Measurements from ENCODE around the gene LHFPL6.

LHFPL6 gene

DNA sequence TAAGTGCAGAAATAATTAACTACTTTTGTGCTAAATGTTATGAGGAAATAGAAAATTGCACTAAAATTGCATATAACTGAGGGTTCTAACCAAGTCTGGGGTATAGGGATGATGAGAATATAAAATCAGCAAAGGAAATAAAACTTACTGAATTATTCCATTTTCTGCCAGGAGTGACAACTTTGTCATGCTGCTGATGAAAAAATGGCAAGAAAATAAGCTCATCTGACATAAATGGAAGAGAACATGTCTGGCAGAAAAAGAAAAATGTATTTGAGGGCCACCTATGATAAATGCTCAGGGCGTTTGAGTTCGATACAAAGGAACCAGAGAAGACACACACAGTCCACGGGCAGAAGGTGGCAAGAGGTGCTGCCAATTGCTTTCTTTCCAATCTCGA, 78.2 kb downstream of the LHFPL6 start:
- H3K4me3 Mint-ChIP-seq = no peak overlapping the region
- no peaks in the 10 kb centered on the region for H3K36me3 Mint-ChIP-seq (ENCODE audit: low read depth)
- H3K4me1 Mint-ChIP-seq (ENCODE audit: low read depth) = no peaks in the 10 kb centered on the region
- H3K9me3 Mint-ChIP-seq = no peaks in the 10 kb centered on the region
- peaks cover 5% of the 10 kb centered on the region for H3K27me3 Mint-ChIP-seq
- no peak overlapping the region for H3K27ac Mint-ChIP-seq

DNA sequence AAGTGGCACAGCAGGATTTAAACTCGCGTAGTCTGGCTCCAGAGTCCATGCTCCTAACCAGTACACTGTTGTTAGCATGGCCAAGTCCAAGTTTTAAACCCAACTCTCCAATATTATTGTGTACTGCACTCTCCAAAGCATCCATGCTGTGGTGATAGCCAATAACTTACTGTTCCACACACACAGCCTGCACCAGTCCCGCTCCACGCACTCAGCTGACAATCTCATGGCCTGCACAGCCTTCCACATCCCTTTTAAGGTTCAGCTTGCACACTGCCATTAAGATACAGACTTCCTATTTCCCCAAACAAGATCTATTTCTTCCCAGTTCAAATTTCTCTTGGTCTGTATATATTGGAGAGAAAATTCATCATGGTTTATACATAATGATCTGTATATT, 80.7 kb downstream of the LHFPL6 start:
- Mint-ChIP-seq H3K9me3 (no peaks in the 10 kb centered on the region), H3K27me3 (peaks cover 5% of the 10 kb centered on the region), H3K4me1 (ENCODE audit: low read depth) (no peaks in the 10 kb centered on the region), H3K4me3 (no peak overlapping the region), H3K27ac (no peak overlapping the region), H3K36me3 (ENCODE audit: low read depth) (no peaks in the 10 kb centered on the region)

DNA sequence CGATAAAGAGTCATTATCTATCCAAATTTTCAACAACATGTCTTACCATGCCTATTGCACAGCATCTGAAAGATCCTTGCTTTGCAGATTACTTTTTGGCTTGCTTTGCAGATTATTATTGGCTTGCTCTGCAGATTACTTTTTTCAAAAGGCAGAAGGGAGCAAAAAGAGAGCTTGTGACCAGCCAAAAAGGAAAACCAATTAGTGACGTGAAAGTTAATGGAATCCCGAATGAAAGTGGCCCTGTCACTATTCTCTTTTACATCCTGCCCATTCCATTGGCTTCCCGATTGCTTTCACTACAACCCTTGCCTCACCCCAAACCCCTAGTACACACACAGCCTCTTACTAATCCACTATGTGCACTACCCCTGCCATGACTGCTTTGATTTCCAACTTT, 81.3 kb downstream of the LHFPL6 start:
- H3K27ac Mint-ChIP-seq = no peak overlapping the region
- no peaks in the 10 kb centered on the region for H3K4me1 Mint-ChIP-seq (ENCODE audit: low read depth)
- no peaks in the 10 kb centered on the region for H3K36me3 Mint-ChIP-seq (ENCODE audit: low read depth)
- H3K9me3 Mint-ChIP-seq = no peaks in the 10 kb centered on the region
- peaks cover 5% of the 10 kb centered on the region for H3K27me3 Mint-ChIP-seq
- H3K4me3 Mint-ChIP-seq = no peak overlapping the region

DNA sequence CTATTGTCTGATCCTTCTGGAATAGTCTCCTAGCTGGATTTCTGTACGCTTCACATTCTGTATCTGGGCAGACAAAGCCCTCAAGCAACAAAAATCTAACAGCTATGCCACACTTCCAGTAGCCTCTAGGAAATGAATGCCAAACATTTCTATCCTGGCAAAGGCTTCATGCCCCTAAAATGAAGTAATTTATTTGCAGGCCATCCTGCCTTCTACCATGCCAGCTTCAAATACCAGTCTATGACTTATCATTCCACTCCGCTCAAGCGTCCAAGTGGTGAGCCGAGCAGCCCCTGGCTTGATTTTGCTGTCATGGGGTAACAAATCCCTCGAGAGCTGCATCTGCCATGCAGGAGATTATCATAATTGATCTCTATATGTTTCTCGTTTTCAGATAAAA, 86.9 kb downstream of the LHFPL6 start:
- Mint-ChIP-seq H3K4me3 (no peak overlapping the region), H3K27me3 (peaks cover 10% of the 10 kb centered on the region), H3K9me3 (no peaks in the 10 kb centered on the region), H3K4me1 (ENCODE audit: low read depth) (no peaks in the 10 kb centered on the region), H3K27ac (no peak overlapping the region), H3K36me3 (ENCODE audit: low read depth) (no peaks in the 10 kb centered on the region)

DNA sequence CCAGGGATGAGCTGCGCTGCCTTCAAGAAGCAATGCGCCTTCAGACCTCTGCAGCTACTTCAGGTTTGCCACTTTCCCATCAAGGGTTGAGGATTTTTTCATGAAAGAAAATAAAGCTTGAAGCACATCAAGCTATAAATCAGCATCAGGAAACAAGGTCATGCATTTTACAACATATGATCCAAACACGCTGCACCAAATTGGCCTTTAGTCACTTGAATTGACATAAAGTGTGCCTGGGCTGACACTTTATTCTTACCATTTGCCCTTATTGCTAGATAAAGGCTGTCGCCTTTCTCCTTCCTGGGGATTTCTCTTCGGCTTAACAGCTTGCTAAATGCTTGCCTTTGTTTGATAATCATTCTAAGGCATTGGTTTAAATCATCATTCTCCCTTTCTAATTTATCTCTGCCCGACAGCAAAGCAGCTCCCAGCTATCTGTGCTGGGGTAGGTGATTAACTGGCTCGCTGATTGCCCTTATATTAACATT, 87.7 kb downstream of the LHFPL6 start:
- no peaks in the 10 kb centered on the region for H3K36me3 Mint-ChIP-seq (ENCODE audit: low read depth)
- no peaks in the 10 kb centered on the region for H3K4me1 Mint-ChIP-seq (ENCODE audit: low read depth)
- H3K27ac Mint-ChIP-seq = no peak overlapping the region
- H3K9me3 Mint-ChIP-seq = no peaks in the 10 kb centered on the region
- H3K4me3 Mint-ChIP-seq = no peak overlapping the region
- H3K27me3 Mint-ChIP-seq = peaks cover 10% of the 10 kb centered on the region

DNA sequence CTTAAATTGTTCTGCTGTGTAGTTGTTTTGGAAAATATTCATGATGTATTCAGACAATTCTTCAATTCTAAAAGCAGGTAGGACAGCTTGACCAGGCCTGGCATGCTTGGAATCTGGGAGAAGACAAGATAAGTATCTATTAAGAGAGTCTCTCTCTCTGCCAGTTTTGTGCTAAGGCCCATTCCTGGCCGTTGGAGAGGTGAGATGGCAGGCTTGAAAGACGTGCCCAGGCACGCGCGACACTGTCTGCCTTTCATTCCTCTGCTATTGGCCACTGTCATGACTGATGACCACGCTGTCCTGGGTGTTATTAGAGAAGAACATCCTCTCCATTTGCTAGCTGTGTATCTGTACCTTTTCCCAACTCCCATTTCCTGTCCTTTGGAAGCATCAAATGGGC, 90.3 kb downstream of the LHFPL6 start:
- H3K27me3 Mint-ChIP-seq = peaks cover 13% of the 10 kb centered on the region
- H3K36me3 Mint-ChIP-seq (ENCODE audit: low read depth) = no peaks in the 10 kb centered on the region
- no peaks in the 10 kb centered on the region for H3K9me3 Mint-ChIP-seq
- H3K4me3 Mint-ChIP-seq = no peak overlapping the region
- H3K4me1 Mint-ChIP-seq (ENCODE audit: low read depth) = no peaks in the 10 kb centered on the region
- no peak overlapping the region for H3K27ac Mint-ChIP-seq

DNA sequence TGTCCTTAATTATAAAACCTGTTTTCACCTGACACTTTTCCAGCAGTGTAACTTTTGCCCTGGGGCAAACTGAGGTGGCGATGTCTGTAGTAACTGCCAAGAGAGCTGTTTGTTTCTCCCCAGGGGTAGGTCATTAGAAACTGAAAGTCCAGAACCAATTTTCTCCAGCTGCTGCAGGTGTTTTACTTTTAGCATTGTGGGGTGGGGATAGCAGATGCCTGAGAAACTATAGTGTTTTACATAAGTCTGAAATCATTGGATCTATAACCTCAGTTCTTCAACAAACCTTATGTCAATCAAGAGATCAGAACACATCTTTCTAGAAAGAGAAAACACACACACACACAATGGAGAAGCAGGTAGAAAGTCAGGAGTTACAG, 92.7 kb downstream of the LHFPL6 start:
- H3K36me3 Mint-ChIP-seq (ENCODE audit: low read depth) = no peaks in the 10 kb centered on the region
- H3K4me1 Mint-ChIP-seq (ENCODE audit: low read depth) = no peaks in the 10 kb centered on the region
- no peak overlapping the region for H3K27ac Mint-ChIP-seq
- no peak overlapping the region for H3K4me3 Mint-ChIP-seq
- peaks cover 7% of the 10 kb centered on the region for H3K27me3 Mint-ChIP-seq
- no peaks in the 10 kb centered on the region for H3K9me3 Mint-ChIP-seq

DNA sequence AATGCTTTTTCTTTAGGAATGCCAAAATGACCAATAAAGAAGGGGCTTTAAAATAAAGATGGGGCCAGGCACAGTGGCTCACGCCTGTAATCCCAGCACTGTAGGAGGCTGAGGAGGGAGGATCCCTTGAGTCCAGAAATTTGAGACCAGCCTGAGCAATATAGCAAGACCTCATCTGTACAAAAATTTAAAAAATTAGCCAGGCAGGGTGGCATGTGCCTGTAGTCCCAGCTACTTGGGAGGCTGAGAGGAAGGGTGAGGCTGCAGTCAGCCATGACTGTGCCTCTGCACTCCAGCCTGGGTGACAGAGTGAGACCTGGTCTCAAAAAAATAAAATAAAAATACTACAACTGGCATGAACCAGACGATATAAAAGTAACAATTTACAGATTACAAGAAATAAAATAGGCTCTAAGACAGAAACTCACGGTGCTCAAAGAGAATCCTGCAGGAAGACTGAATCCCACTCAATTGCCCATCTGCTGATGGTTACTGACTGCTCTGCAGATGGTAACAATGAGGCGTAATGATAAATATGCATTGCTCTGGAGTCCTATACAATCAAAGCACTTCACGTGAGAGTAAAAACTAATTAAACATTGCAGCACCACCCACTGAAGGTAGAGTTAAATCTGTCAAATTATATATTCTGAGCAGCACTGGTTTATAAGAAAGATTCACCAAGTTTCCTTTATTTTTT, 93.2 kb downstream of the LHFPL6 start:
- Mint-ChIP-seq H3K27ac (no peak overlapping the region), H3K9me3 (no peaks in the 10 kb centered on the region), H3K4me1 (ENCODE audit: low read depth) (no peaks in the 10 kb centered on the region), H3K36me3 (ENCODE audit: low read depth) (no peaks in the 10 kb centered on the region), H3K4me3 (no peak overlapping the region), H3K27me3 (peaks cover 7% of the 10 kb centered on the region)

DNA sequence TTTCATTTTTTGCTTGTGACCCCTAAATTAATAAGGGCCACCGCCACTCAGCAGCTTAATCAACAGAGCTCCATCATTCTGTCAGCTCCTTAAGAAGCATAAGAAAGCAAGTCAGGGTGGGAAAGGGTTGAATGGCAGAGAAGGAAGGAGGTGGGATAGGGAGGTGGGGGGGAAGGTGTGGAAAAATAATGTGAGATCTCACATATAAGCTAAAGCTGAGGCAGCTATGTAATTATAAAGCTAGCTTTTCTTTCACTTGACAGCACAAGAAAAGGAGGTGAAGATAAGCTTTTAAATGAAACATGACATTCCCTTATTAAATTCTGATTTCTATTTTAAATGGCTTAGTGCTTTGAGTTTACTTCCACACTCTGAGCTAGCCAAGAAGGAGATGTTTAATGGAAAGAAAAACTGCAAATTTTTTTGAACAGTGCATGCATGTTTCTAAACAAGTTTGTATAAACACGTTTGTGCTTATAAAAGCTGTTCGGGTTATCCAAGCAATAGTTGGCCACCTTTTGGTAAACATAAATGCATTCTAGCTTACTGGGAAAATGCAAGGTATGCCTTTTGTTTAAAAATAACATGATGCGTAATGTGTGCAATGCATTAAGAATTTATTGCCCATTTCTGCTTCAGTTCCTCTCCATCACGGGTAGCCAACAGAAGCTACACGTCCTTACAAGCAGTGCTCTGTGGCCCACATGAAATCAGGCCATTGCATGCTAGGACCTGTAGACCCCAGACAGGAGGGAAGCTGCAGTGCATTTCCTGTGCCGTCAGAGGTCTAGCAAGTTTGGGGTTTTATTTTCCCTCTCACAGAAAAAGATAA, 96.2 kb downstream of the LHFPL6 start:
- peaks cover 3% of the 10 kb centered on the region for H3K27me3 Mint-ChIP-seq
- H3K4me3 Mint-ChIP-seq = no peak overlapping the region
- H3K4me1 Mint-ChIP-seq (ENCODE audit: low read depth) = no peaks in the 10 kb centered on the region
- H3K27ac Mint-ChIP-seq = no peak overlapping the region
- H3K36me3 Mint-ChIP-seq (ENCODE audit: low read depth) = no peaks in the 10 kb centered on the region
- no peaks in the 10 kb centered on the region for H3K9me3 Mint-ChIP-seq

DNA sequence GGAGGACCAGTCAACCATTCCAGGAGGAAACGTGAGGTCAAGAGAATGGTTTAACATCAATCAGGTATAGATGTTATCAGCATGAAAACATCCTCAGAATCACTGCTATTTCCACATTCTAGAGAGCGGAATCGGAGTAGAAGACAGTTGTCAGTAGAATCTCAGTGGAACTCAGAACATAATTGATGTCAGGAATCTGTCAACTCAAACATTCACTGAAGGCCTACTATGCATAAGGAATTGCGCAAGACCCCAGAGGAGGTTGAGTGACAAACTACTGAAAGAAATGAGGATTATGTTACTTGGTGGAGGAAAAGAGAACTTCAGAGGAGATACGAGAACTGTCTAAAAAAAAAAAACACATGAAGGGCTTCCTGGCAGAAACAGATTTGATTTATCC, 97.8 kb downstream of the LHFPL6 start:
- Mint-ChIP-seq H3K36me3 (ENCODE audit: low read depth) (no peaks in the 10 kb centered on the region), H3K9me3 (no peaks in the 10 kb centered on the region), H3K27ac (no peak overlapping the region), H3K4me3 (no peak overlapping the region), H3K4me1 (ENCODE audit: low read depth) (no peaks in the 10 kb centered on the region), H3K27me3 (peaks cover 3% of the 10 kb centered on the region)

DNA sequence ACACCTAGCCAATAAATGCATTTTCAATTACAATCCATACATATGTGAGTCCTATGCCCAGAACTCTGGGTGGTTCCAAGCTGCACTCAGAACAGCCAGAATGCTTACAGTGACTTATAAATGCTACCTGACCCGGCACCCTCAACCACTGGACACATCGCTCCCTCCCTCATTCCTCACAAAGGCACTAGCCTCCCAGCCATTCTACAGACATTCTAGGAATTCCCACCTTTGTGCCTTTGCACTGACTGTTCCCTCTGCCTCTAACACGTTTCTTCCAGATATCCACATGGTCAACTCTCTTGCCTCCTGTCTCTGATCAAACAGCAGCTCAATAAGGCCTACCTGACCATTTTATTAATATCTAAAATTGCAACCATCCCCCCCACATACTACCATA, 99.9 kb downstream of the LHFPL6 start:
- H3K36me3 Mint-ChIP-seq (ENCODE audit: low read depth) = no peaks in the 10 kb centered on the region
- H3K27ac Mint-ChIP-seq = no peak overlapping the region
- H3K4me1 Mint-ChIP-seq (ENCODE audit: low read depth) = no peaks in the 10 kb centered on the region
- no peaks in the 10 kb centered on the region for H3K9me3 Mint-ChIP-seq
- no peak overlapping the region for H3K4me3 Mint-ChIP-seq
- H3K27me3 Mint-ChIP-seq = no peaks in the 10 kb centered on the region

DNA sequence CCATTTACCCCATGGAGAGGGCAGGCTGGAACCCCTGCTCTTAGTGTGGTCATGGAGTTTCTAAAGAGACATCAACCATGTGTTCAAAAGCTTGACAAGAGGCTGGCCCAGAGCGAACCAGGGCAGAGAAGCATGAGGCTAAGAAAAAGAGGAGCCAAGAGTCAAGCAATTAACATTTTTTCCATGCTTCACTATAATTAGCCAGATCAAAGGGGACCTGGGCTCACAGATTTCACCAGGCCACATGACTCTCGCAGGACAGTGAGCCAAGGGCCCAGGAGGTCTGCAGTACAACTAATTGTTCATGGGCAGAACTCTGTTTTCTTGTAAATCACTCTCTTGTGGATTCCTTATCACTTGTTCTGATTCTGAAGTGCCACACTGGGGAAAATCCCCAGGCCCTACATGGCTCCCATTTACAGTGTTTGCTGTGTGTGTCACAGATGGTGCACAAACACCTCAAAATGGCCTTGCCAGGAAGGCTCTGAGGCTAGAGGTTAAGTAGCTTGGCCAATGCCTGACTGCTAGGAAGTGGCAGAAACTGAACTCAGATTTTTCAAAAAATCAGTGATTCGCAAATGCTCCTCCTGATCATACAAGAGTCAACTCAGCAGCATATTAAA, 101.2 kb downstream of the LHFPL6 start:
- Mint-ChIP-seq H3K27me3 (no peaks in the 10 kb centered on the region), H3K4me1 (ENCODE audit: low read depth) (no peaks in the 10 kb centered on the region), H3K4me3 (no peak overlapping the region), H3K36me3 (ENCODE audit: low read depth) (no peaks in the 10 kb centered on the region), H3K9me3 (no peaks in the 10 kb centered on the region), H3K27ac (no peak overlapping the region)

DNA sequence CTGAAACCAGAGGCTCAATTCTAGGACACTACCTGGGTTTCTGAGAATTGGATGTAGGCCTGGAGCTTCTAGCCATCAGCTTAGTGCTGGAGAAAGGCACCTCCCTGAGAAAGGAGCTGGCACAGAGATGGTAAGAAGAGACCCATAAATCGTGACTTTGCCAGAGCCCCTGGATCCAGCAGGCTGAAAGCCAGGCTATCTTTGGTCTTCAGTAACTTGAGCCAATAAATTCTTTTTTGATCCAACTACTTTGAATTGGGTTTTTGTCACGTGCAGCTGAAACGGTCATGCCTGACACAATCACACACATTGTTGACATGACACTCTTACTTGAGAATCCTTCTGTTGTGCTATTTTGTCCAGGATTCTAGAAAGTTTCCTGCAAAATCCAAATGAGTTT, 103.4 kb downstream of the LHFPL6 start:
- no peak overlapping the region for H3K27ac Mint-ChIP-seq
- no peaks in the 10 kb centered on the region for H3K36me3 Mint-ChIP-seq (ENCODE audit: low read depth)
- no peak overlapping the region for H3K4me3 Mint-ChIP-seq
- H3K27me3 Mint-ChIP-seq = no peaks in the 10 kb centered on the region
- H3K9me3 Mint-ChIP-seq = no peaks in the 10 kb centered on the region
- H3K4me1 Mint-ChIP-seq (ENCODE audit: low read depth) = no peaks in the 10 kb centered on the region

DNA sequence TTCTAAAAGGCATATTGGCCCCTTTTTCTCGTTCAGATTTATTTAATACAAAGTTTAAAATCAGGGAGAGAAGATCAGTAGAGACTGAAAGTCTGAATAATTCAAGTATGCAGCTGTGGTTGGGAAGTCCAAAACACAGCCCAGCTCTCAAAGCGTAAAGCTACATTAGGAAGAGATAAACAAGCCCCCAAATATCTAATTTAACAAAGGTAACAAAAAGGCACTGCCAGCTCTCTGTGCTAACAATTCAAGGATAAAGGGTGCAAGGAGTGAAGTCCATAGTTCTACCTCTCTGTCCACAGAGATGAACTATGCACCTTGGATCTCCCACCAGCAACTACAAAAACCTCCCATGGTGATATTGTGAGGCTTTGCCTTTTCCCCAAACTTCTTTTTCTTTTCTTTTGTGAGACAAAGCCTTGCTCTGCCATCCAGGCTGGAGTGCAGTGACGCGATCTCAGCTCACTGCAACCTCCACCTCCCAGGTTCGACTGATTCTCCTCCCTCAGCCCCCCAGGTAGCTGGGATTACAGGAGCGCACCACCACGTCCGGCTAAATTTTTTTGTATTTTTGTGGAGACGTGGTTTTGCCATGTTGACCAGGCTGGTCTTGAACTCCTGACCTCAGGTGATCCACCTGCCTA, 104.4 kb downstream of the LHFPL6 start:
- no peak overlapping the region for H3K27ac Mint-ChIP-seq
- no peaks in the 10 kb centered on the region for H3K4me1 Mint-ChIP-seq (ENCODE audit: low read depth)
- H3K9me3 Mint-ChIP-seq = no peaks in the 10 kb centered on the region
- no peaks in the 10 kb centered on the region for H3K36me3 Mint-ChIP-seq (ENCODE audit: low read depth)
- no peak overlapping the region for H3K4me3 Mint-ChIP-seq
- H3K27me3 Mint-ChIP-seq = no peaks in the 10 kb centered on the region

DNA sequence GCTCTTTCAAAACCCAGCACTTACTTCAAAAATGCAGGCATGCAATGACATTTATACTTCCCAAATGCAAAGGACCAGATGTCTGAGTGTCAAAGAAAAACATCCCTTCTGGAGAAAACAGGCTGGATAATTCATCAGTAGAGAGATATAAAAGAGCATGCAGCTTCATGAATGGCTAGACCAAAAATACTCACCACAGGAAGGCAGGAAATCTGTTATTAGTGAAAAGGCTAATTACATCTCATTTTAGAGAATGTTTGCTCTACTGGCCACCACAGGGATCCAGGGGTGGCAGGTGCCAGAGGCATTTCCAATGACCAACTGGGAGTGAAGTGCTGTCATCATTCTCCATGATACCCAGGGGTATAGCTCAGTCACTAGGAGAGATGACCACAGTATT, 106.5 kb downstream of the LHFPL6 start:
- Mint-ChIP-seq H3K4me3 (no peak overlapping the region), H3K36me3 (ENCODE audit: low read depth) (no peaks in the 10 kb centered on the region), H3K27ac (no peak overlapping the region), H3K4me1 (ENCODE audit: low read depth) (no peaks in the 10 kb centered on the region), H3K27me3 (no peaks in the 10 kb centered on the region), H3K9me3 (no peaks in the 10 kb centered on the region)
